H1 (cell line): ENCODE results near the gene ARID2. TPM values are rescaled to one million over a fixed set of nuclear protein-coding genes. Genes with fewer than 3 reads are reported as not detected.

ENCODE experiments used
- polyA plus RNA-seq, 7 experiments: library from polyadenylated mRNA; depleted of rRNA in 3 of 7; stranded (reverse) in 5 of 7; unstranded in 2 of 7; fragments of >200 nt in 5 of 7; fragments of 200-250 nt in 2 of 7; gene quantifications; 1 replicate in 5 of 7; 2 replicates in 1 of 7; 4 replicates in 1 of 7; pipeline versions ENCODE4 v1.2.1 to v1.2.3, GENCODE V29; 2011 to 2013; ENCODE audit warnings: missing spikeins in 2 of 7, mixed read lengths in 2 of 7
- small RNA-seq: library from polyadenylated mRNA; stranded (forward); fragments of <200 nt; extraction: miRNeasy Mini kit (QIAGEN cat#:217004); gene quantifications from one replicate; pipeline ENCODE3, GENCODE V24; 2013; ENCODE audit not compliant: insufficient read depth
- total RNA-seq: library from RNA; stranded (reverse); fragmentation: NEBNext Ultra II Directional; extraction: Animal tissue kit (Norgen Biotek cat#: 25700); gene quantifications from 2 replicates; pipeline ENCODE4 v1.2.1, GENCODE V29; 2021

Gene ARID2
- total and polyA plus RNA-seq, 2 of the 8 experiments (the other 6 are each of a cell fraction or from before 2014, with no cell fraction given) = 32.0 to 45.2 TPM

Small RNA genes lying within 50 kb of the gene (small RNA-seq; reads per million reads assigned to genes)
- gene RN7SL246P = not detected
